ENCODE results near the gene PCDHGA10. TPM values are rescaled to one million over a fixed set of nuclear protein-coding genes. Genes with fewer than 3 reads are reported as not detected.
"Not testable (repeated sequence)": the region's sequence is repeated elsewhere in the genome, so short reads cannot be mapped to it uniquely, and the experiment has no call there.

PCDHGA10 gene
- total RNA-seq, 1 donor from 2014 or later: 3.0 TPM

- peak; percentile 30 to 76 for DNase-seq (ENCODE audit: low read depth in 2 of 2)
These were observed 8.2 kb downstream of the PCDHGA10 start, which contains the start of gene PCDHGA11 for GRCh38 chr5:141420855-141421488. PCDHGA11 (plus strand) TSS chr5:141421051; CDS start chr5:141421228, 177 bp downstream.

- DNase-seq (ENCODE audit: low read depth in 2 of 2): no peak
These were observed 8.7 kb downstream of the PCDHGA10 start for GRCh38 chr5:141421489-141421855.

- DNase-seq (ENCODE audit: low read depth in 2 of 2): no peak
These were observed 10.0 kb downstream of the PCDHGA10 start for GRCh38 chr5:141422742-141423291.

DNA sequence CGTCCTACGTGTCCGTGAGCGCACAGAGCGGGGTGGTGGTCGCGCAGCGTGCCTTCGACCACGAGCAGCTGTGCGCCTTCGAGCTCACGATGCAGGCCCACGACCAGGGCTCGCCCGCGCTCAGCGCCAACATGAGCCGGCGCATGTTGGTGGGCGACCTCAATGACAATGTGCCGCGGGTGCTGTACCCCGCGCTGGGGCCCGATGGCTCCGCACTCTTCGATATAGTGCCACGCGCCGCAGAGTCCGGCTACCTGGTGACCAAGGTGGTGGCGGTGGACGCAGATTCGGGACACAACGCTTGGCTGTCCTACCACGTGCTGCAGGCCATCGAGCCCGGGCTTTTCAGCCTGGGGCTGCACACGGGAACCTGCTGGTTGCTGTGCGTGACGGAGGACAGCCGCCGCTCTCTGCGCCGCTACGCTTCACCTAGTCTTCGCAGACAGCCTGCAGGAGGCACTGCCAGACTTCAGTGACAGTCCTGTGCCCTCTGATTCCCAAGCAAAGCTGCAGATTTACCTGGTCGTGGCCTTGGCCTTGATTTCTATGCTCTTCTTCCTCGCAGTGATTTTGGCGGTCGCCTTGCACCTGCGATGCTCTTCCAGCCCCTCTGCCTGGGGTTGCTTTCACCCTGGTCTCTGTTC is 15.1 kb downstream of the PCDHGA10 start:
- no peak for DNase-seq (ENCODE audit: low read depth in 2 of 2)

DNA sequence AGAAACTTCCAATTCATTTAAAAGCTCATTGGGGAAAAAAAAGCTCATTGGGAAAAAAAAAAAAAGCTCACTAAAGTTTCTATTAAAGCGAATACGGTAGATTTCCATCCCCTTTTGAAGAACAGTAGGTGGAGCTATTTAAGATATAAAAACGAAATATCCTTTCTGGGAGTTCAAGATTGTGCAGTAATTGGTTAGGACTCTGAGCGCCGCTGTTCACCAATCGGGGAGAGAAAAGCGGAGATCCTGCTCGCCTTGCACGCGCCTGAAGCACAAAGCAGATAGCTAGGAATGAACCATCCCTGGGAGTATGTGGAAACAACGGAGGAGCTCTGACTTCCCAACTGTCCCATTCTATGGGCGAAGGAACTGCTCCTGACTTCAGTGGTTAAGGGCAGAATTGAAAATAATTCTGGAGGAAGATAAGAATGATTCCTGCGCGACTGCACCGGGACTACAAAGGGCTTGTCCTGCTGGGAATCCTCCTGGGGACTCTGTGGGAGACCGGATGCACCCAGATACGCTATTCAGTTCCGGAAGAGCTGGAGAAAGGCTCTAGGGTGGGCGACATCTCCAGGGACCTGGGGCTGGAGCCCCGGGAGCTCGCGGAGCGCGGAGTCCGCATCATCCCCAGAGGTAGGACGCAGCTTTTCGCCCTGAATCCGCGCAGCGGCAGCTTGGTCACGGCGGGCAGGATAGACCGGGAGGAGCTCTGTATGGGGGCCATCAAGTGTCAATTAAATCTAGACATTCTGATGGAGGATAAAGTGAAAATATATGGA is 17.7 kb downstream of the PCDHGA10 start, which contains the start of gene PCDHGA12:
Gene PCDHGA12 (plus strand): TSS at position 176 of the 782 bp plus-strand sequence. CDS start 253 bp downstream, at position 429.
- DNase-seq (ENCODE audit: low read depth in 2 of 2): peak; percentile 65 to 89

GRCh38 chr5:141431286-141431685 is 18.5 kb downstream of the PCDHGA10 start:
- peak in 1 of 2 donors; percentile 28 for DNase-seq (ENCODE audit: low read depth in 2 of 2)

GRCh38 chr5:141432308-141432707 is 19.5 kb downstream of the PCDHGA10 start:
- DNase-seq (ENCODE audit: low read depth in 2 of 2): not testable (repeated sequence)

GRCh38 chr5:141432726-141433125 is 19.9 kb downstream of the PCDHGA10 start:
- not testable (repeated sequence) for DNase-seq (ENCODE audit: low read depth in 2 of 2)

- DNase-seq (ENCODE audit: low read depth in 2 of 2): no peak
These were observed 21.2 kb downstream of the PCDHGA10 start for GRCh38 chr5:141434006-141434405.

- DNase-seq (ENCODE audit: low read depth in 2 of 2): no peak
These were observed 24.4 kb downstream of the PCDHGA10 start for GRCh38 chr5:141437221-141437620.

DNA sequence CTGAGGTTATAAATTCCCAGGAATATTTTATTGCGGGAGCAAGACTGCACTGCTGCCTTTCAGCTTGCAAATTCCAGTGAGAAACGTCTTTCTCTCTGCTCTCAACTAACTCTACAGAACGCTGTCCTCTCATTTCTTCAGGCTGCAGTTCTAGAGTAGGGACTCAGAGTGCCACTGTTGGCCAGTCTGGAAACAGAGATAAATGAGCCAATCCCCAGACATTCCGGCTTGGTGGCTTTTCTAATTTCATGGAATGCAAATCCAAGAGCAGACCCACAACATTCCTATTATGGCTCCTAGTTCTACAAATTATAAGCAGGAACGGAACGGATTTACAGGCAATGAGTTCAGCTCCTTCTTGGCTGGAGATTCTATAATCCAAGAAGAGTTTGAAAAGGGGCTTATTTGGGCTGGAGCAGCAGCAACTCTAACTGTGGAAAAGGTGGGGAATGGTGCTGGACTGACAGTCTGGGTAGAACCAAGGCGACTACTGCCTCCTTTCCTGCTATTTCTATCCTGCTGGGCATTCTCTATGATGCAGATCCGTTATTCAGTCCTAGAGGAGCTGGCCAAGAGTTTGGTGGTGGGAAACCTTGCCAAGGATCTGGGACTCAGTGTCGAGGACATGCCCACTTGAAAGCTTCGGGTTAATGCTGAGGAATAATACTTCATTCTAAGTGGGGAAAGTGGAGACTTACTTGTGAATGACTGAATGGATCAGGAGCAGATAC is 26.8 kb downstream of the PCDHGA10 start:
- DNase-seq (ENCODE audit: low read depth in 2 of 2): no peak

GRCh38 chr5:141440341-141440740 is 27.6 kb downstream of the PCDHGA10 start:
- no peak for DNase-seq (ENCODE audit: low read depth in 2 of 2)

DNA sequence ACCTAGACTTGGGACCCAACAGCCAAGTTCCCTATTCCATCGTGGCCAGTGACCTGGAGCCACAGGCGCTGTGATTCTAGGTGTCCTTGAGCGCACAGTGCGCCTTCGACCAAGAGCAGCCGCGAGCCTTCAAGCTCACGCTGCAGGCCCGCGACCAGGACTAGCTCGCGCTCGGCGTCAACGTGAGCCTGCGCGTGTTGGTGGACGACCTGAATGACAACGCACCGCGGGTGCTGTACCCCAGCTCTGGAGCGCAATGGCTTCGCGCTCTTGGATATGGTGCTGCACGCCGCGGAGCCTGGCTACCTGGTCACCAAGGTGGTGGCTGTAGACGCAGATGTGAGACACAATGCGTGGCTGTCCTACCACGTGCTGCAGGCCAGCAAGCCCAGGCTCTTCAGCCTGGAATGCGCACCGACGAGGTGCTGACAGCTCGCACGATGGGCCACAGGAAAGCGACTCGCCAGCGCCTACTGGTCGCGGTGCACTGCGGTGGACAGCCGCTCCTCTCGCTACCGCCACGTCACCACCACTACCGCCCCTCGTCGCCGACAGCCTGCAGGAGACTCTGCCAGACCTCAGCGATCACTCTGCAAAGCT is 28.9 kb downstream of the PCDHGA10 start:
- no peak for DNase-seq (ENCODE audit: low read depth in 2 of 2)

DNA sequence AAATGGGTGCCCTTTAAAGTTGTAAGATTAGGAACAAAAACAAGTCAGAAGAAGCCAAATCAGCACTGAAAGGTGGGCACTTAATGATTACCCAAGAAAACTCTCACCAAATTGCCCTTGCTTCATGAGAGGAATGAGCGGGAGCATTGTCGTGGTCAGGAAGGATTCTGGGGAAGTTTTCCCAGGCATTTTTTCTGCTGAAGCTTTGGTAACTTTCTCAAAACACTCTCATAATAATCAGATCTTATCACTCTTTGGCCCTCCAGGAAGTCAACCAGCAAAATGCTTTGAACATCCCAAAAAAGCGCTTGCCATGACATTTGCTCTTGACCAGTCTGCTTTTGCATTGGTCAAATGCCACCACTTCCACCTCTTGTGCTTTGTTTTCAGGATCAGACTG is 52.6 kb downstream of the PCDHGA10 start:
- no peak for DNase-seq (ENCODE audit: low read depth in 2 of 2)

Other genes with a start within 250 kb of the PCDHGA10 start
- gene PCDHB7, start 240.3 kb upstream of the PCDHGA10 start, total RNA-seq: 0.26 and 1.4 TPM in 2 replicates
- gene PCDHB8, start 235.2 kb upstream of the PCDHGA10 start, total RNA-seq: 0.38 and 0.51 TPM in 2 replicates
- gene PCDHB16, start 230.6 kb upstream of the PCDHGA10 start, total RNA-seq: 0.13 and 0.76 TPM in 2 replicates
- 0.13 and 0.25 TPM in 2 replicates for gene PCDHB9, start 225.8 kb upstream of the PCDHGA10 start, total RNA-seq
- 0.39 and 1.0 TPM in 2 replicates for gene PCDHB10, start 220.6 kb upstream of the PCDHGA10 start, total RNA-seq
- 0.13 and 0.89 TPM in 2 replicates for gene PCDHB11, start 213.4 kb upstream of the PCDHGA10 start, total RNA-seq
- gene PCDHB12, start 204.3 kb upstream of the PCDHGA10 start, total RNA-seq: 0.26 and 0.76 TPM in 2 replicates
- 0.51 and 1.9 TPM in 2 replicates for gene PCDHB13, start 199.1 kb upstream of the PCDHGA10 start, total RNA-seq
- 0.51 and 1.3 TPM in 2 replicates for gene PCDHB14, start 189.6 kb upstream of the PCDHGA10 start, total RNA-seq
- gene PCDHB15, start 167.6 kb upstream of the PCDHGA10 start, total RNA-seq: 0.26 and 0.76 TPM in 2 replicates
- gene SLC25A2, start 108.9 kb upstream of the PCDHGA10 start, total RNA-seq: under 0.01 and 0.13 TPM in 2 replicates
- gene TAF7, start 92.2 kb upstream of the PCDHGA10 start, total RNA-seq: 51.2 and 51.5 TPM in 2 replicates
- gene PCDHGA1, start 82.5 kb upstream of the PCDHGA10 start, total RNA-seq: 0.26 and 0.51 TPM in 2 replicates
- 0.39 and 1.1 TPM in 2 replicates for gene PCDHGA2, start 74.2 kb upstream of the PCDHGA10 start, total RNA-seq
- 0.13 and 0.63 TPM in 2 replicates for gene PCDHGA3, start 69.2 kb upstream of the PCDHGA10 start, total RNA-seq
- gene PCDHGB1, start 62.9 kb upstream of the PCDHGA10 start, total RNA-seq: 0.39 and 1.1 TPM in 2 replicates
- gene PCDHGA4, start 58.0 kb upstream of the PCDHGA10 start, total RNA-seq: 0.90 and 2.1 TPM in 2 replicates
- gene PCDHGB2, start 53.0 kb upstream of the PCDHGA10 start, total RNA-seq: 0.64 and 1.9 TPM in 2 replicates
- gene PCDHGA5, start 48.8 kb upstream of the PCDHGA10 start, total RNA-seq: 0.26 and 0.63 TPM in 2 replicates
- 1.9 and 3.8 TPM in 2 replicates for gene PCDHGB3, start 42.7 kb upstream of the PCDHGA10 start, total RNA-seq
- 1.2 and 2.4 TPM in 2 replicates for gene PCDHGA6, start 39.1 kb upstream of the PCDHGA10 start, total RNA-seq
- 0.64 and 1.5 TPM in 2 replicates for gene PCDHGA7, start 30.2 kb upstream of the PCDHGA10 start, total RNA-seq
- 6.4 and 10.6 TPM in 2 replicates for gene PCDHGB4, start 25.3 kb upstream of the PCDHGA10 start, total RNA-seq
- gene PCDHGA8, start 20.4 kb upstream of the PCDHGA10 start, total RNA-seq: 0.64 and 1.1 TPM in 2 replicates
- 6.4 and 9.7 TPM in 2 replicates for gene PCDHGB5, start 15.0 kb upstream of the PCDHGA10 start, total RNA-seq
- gene PCDHGA9, start 10.2 kb upstream of the PCDHGA10 start, total RNA-seq: 1.4 and 2.4 TPM in 2 replicates
- 1.5 and 2.7 TPM in 2 replicates for gene PCDHGB6, start 5.0 kb upstream of the PCDHGA10 start, total RNA-seq
- gene PCDHGB7, start 4.7 kb downstream of the PCDHGA10 start, total RNA-seq: 3.7 and 8.2 TPM in 2 replicates
- 4.0 and 5.4 TPM in 2 replicates for gene PCDHGA11, start 8.1 kb downstream of the PCDHGA10 start, total RNA-seq
- 3.5 and 3.9 TPM in 2 replicates for gene PCDHGA12, start 17.5 kb downstream of the PCDHGA10 start, total RNA-seq
- gene PCDHGC3, start 63.0 kb downstream of the PCDHGA10 start, total RNA-seq: 12.3 and 15.6 TPM in 2 replicates
- 0.77 and 0.89 TPM in 2 replicates for gene PCDHGC4, start 72.0 kb downstream of the PCDHGA10 start, total RNA-seq
- 0.26 and 0.51 TPM in 2 replicates for gene PCDHGC5, start 76.1 kb downstream of the PCDHGA10 start, total RNA-seq
- gene DIAPH1, start 206.0 kb downstream of the PCDHGA10 start, total RNA-seq: 41.1 and 43.0 TPM in 2 replicates
- gene HDAC3, start 223.9 kb downstream of the PCDHGA10 start, total RNA-seq: 46.6 and 52.8 TPM in 2 replicates
- gene RELL2, start 224.0 kb downstream of the PCDHGA10 start, total RNA-seq: 6.2 and 6.3 TPM in 2 replicates
- 10.7 and 12.6 TPM in 2 replicates for gene FCHSD1, start 238.4 kb downstream of the PCDHGA10 start, total RNA-seq